Ascending aorta (tissue), 2 donors: Measurements from ENCODE around the gene CDKL4. TPM values are rescaled to one million over a fixed set of nuclear protein-coding genes. Genes with fewer than 3 reads are reported as not detected.

Experiments used
- DNase-seq, 2 donors: peaks; one replicate each; pipeline ENCODE4 v3.0.0-alpha.2; 2019; ENCODE audit warnings: low spot score in 2 of 2
- H3K27ac ChIP-seq, 2 donors: fragments of 200-600 bp; sonication (generic); one replicate each; pipeline ENCODE4 v1.5.1; 2016 to 2017; ENCODE audit warnings: mild to moderate bottlenecking in 1 of 2
- H3K27me3 ChIP-seq: fragments of 200-600 bp; sonication (generic); one replicate; pipeline ENCODE4 v1.5.1; 2017
- H3K36me3 ChIP-seq, 2 donors: fragments of 200-600 bp; sonication (generic); one replicate each; pipeline ENCODE4 v1.5.1; 2016
- H3K4me1 ChIP-seq, 2 donors: fragments of 200-600 bp; sonication (generic); one replicate each; pipeline ENCODE4 v1.5.1; 2016 to 2017; ENCODE audit warnings: mild to moderate bottlenecking in 1 of 2
- H3K4me3 ChIP-seq, 2 donors: fragments of 200-600 bp; sonication (generic); one replicate each; pipeline ENCODE4 v1.5.1; 2016 to 2017; ENCODE audit warnings: mild to moderate bottlenecking in 1 of 2
- H3K9me3 ChIP-seq, 2 donors: fragments of 200-600 bp; sonication (generic); one replicate each; pipeline ENCODE4 v1.5.1; 2016
- intact Hi-C: fragments of 100-400 bp; cut with DNase I; formaldehyde crosslinking; loops from one replicate; pipeline ENCODE4 v1.15.1; 2023
- total RNA-seq: library from RNA; depleted of rRNA; stranded (reverse); fragments of >200 nt; gene quantifications from one replicate; pipeline ENCODE4 v1.1.0, GENCODE V29; 2016
- TF ChIP-seq, protein P1 (sequence below), 3 experiments: fragments of 200-600 bp in 2 of 3; fragments of 450-650 bp in 1 of 3; sonication (generic) in 2 of 3; IDR thresholded peaks; one replicate each; pipeline ENCODE4 v1.5.1; 2016 to 2019; ENCODE audit warnings: antibody characterized with exemption in 3 of 3, mild to moderate bottlenecking in 1 of 3, moderate library complexity in 1 of 3

CDKL4 gene
- total RNA-seq, 1 donor from 2014 or later: 2.0 TPM

DNA sequence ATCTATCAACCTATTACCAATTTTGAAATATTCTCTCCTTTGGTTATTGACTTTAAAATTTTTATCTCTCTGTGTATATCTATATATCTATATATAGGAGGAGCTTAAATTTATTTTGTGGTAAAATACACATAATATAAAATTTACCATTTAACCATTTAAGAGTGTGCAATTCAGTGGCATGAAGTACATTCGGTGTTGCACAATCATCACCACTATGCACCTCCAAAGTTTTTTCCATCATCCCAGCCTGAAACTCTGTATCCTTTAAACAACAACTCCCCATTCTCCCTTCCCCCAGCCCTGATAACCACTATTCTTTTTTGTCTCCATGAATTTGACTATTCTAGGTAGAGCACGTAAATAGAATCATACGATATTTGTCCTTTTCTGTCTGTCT lies 49.1 kb downstream of the CDKL4 start:
- intact Hi-C loops: no loop called here
- Histone ChIP-seq H3K36me3 (no peaks in the 10 kb centered on the region), H3K27me3 (no peaks in the 10 kb centered on the region), H3K27ac (no peak overlapping the region), H3K4me1 (no peaks in the 10 kb centered on the region), H3K4me3 (no peak overlapping the region), H3K9me3 (peaks cover 0 to 5% of the 10 kb centered on the region in 2 donors)
- TF ChIP-seq, protein P1, sequence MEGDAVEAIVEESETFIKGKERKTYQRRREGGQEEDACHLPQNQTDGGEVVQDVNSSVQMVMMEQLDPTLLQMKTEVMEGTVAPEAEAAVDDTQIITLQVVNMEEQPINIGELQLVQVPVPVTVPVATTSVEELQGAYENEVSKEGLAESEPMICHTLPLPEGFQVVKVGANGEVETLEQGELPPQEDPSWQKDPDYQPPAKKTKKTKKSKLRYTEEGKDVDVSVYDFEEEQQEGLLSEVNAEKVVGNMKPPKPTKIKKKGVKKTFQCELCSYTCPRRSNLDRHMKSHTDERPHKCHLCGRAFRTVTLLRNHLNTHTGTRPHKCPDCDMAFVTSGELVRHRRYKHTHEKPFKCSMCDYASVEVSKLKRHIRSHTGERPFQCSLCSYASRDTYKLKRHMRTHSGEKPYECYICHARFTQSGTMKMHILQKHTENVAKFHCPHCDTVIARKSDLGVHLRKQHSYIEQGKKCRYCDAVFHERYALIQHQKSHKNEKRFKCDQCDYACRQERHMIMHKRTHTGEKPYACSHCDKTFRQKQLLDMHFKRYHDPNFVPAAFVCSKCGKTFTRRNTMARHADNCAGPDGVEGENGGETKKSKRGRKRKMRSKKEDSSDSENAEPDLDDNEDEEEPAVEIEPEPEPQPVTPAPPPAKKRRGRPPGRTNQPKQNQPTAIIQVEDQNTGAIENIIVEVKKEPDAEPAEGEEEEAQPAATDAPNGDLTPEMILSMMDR (IDR thresholded peaks at IDR 0.05): no peak
- no peak for DNase-seq

DNA sequence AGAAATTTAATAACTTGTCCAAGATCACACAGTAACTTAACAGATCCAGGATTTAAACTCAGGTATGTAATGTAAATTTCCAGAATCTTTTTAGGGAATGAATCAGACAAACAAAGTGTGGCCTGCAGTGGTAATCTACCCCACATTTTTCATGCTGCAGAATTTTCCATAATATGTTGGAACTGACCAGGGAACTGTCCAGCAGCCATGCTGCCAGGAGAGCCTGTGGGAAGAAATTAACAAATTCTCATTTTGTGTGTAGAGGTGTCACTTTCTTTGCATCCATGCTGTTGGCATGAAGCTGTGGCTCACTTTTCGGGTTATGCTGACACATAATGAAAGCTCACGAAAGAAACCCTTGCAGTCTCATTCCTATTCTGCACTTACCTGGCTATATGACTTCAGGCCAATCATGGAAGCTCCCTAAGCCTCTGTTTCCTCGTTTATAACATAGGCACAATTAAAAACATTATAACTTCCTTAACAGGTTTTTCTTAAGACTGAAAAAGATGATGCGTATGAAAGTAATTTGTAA lies 54.7 kb downstream of the CDKL4 start:
- no peaks in the 10 kb centered on the region for H3K9me3 ChIP-seq

DNA sequence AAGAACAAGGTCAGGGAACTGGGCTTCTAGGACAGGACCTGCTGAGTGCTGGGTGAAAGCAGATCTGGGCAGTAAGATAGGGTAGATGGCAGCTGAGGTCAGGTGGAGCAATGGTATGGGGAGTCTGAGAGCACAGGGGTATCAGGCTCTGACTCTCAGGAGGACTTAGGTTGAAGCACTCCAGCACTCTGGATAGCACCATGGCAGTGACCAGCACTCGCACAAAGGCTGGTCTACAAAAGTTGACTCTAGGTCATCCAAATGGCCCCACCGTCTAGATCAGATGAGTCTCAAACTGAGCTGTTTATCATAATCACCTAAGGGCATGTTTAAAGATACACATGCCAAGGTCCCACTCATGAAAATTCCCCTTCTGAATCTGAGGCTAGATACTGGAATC lies 60.1 kb downstream of the CDKL4 start:
- Histone ChIP-seq H3K9me3 (no peaks in the 10 kb centered on the region), H3K4me3 (no peak overlapping the region), H3K4me1 (no peaks in the 10 kb centered on the region), H3K36me3 (no peaks in the 10 kb centered on the region), H3K27me3 (no peaks in the 10 kb centered on the region), H3K27ac (no peak overlapping the region)
- DNase-seq: no peak
- TF ChIP-seq, protein P1 (IDR thresholded peaks at IDR 0.05): no peak
- intact Hi-C loops: loop anchor here (5.0 kb wide), 1 partner anchor 34 kb away; no protein-coding TSS in a partner anchor

More for the DNA sequence above, 54.7 kb downstream of the CDKL4 start:
- H3K27ac ChIP-seq: no peak overlapping the region
- H3K36me3 ChIP-seq: no peaks in the 10 kb centered on the region
- H3K27me3 ChIP-seq: no peaks in the 10 kb centered on the region
- no peak for DNase-seq
- TF ChIP-seq, protein P1 (IDR thresholded peaks at IDR 0.05): no peak
- no peak overlapping the region for H3K4me3 ChIP-seq
- H3K4me1 ChIP-seq: no peaks in the 10 kb centered on the region
- intact Hi-C loops: no loop called here

DNA sequence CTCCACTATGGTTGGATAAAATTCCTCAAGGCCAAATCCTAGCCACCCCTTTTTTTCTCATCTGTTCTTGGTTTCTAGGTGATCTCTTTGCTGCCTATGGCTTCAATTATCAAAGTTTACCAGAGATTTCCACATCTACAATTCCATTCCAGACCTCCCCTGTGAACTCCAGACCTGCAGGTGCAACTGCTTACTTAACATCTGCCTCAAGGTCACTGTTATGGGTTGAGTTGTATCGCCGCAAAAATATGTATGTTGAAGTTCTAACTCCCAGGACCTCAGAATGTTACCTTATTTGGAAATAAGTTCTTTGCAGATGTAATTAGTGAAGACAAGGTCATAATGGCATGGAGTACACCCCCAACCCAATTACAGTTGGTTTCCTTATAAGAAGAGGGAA lies 62.5 kb downstream of the CDKL4 start:
- Histone ChIP-seq H3K36me3 (no peaks in the 10 kb centered on the region), H3K27me3 (no peaks in the 10 kb centered on the region), H3K27ac (no peak overlapping the region), H3K4me3 (no peak overlapping the region), H3K4me1 (no peaks in the 10 kb centered on the region), H3K9me3 (no peaks in the 10 kb centered on the region)
- DNase-seq: no peak
- TF ChIP-seq, protein P1 (IDR thresholded peaks at IDR 0.05): no peak
- intact Hi-C loops: loop anchor here (5.0 kb wide), 1 partner anchor 36 kb away; no protein-coding TSS in a partner anchor

DNA sequence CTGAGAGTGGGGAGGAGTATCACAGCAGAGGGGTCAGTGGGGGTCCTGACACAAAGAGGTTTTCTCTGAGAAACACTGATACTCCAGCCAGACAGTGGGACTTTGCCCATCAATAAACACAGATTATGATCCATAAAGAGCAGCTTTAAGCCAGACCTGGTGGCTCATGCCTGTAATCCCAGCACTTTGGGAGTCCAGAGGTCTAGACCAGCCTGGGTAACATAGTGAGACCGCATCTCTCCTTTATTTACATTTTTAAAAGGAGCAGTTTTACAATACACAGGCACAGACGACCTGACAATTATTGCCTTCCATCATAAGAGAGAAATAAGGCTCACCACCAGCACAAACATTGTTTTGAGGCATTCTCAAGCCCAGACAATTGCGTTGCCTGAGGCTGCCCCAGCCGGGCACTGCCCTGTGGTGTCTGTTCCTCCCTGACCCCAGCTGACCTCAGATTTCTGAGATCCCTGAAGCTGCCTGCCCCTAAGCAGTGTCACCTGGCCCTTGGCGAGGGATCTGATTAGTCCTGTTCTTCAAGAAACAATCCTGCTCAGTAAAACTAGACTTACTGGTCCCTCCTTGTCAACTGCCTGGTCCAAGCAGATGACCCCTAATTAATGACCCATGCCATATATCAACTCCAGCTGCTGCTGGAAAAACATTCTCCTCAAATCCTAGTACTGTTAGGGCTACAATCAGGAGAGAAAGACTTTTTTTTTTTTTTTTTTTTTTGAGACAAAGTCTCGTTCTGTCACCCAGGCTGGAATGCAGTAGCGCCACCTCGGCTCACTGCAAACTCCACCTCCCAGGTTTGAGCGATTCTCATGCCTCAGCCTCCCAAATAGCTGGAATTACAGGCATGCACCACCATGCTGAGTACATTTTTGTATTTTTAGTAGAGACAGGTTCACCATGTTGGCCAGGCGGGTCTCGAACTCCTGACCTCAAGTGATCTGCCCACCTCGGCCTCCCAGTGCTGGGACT lies 63.5 kb downstream of the CDKL4 start:
- Histone ChIP-seq H3K27ac (no peak overlapping the region), H3K36me3 (no peaks in the 10 kb centered on the region), H3K4me3 (no peak overlapping the region), H3K9me3 (no peaks in the 10 kb centered on the region), H3K4me1 (no peaks in the 10 kb centered on the region), H3K27me3 (no peaks in the 10 kb centered on the region)
- intact Hi-C loops: loop anchor here (5.0 kb wide), 1 partner anchor 37 kb away; no protein-coding TSS in a partner anchor
- TF ChIP-seq, protein P1 (IDR thresholded peaks at IDR 0.05): no peak
- DNase-seq: no peak
